Natural killer cell (primary cell): ENCODE data around the gene BCAS3. TPM values are rescaled to one million over a fixed set of nuclear protein-coding genes. Genes with fewer than 3 reads are reported as not detected.

Experiments
- ATAC-seq, 3 donors: fragments of 150-1000 bp in 2 of 3; fragments of 200-7000 bp in 1 of 3; cut with Tn5 transposase; 1 replicate in 1 of 3; 2 replicates in 2 of 3; pipeline ENCODE4 v1.10.0; 2021; ENCODE audit warnings: mild to moderate bottlenecking in 2 of 3, moderate library complexity in 2 of 3
- DNase-seq, 2 donors: peaks; one replicate each; pipeline versions ENCODE4 v3.0.0 to v3.0.0-alpha.2; 2013 to 2021; ENCODE audit warnings: mixed read lengths in 1 of 2
- H3K27ac ChIP-seq: one replicate; pipeline ENCODE4 v1.5.1; 2013; ENCODE audit warnings: mild to moderate bottlenecking, low read length
- H3K27me3 ChIP-seq: one replicate; pipeline ENCODE4 v1.6.1; 2013; ENCODE audit warnings: low read length; ENCODE audit not compliant: control insufficient read depth, insufficient read depth
- H3K36me3 ChIP-seq: one replicate; pipeline ENCODE4 v1.6.1; 2013; ENCODE audit warnings: low read length; ENCODE audit not compliant: control insufficient read depth, insufficient read depth
- H3K4me1 ChIP-seq: one replicate; pipeline ENCODE4 v1.6.1; 2013; ENCODE audit warnings: low read length; ENCODE audit not compliant: control insufficient read depth, insufficient read depth
- H3K4me3 ChIP-seq: one replicate; pipeline ENCODE4 v1.5.1; 2013; ENCODE audit warnings: low read length
- H3K9me3 ChIP-seq: one replicate; pipeline ENCODE4 v1.6.1; 2013; ENCODE audit warnings: low read length; ENCODE audit not compliant: control insufficient read depth, insufficient read depth
- H3K27ac Mint-ChIP-seq, 2 donors: one replicate each; pipeline ENCODE4 v1.8.0; 2022; ENCODE audit warnings: mild to moderate bottlenecking in 2 of 2, mixed read lengths in 2 of 2, moderate library complexity in 1 of 2
- H3K27me3 Mint-ChIP-seq, 2 donors: one replicate each; pipeline ENCODE4 v1.8.0; 2022; ENCODE audit warnings: low read depth in 2 of 2, mixed read lengths in 2 of 2
- H3K36me3 Mint-ChIP-seq: one replicate; pipeline ENCODE4 v1.8.0; 2022; ENCODE audit warnings: mixed read lengths
- H3K4me1 Mint-ChIP-seq, 2 donors: one replicate each; pipeline ENCODE4 v1.8.0; 2022; ENCODE audit warnings: mixed read lengths in 2 of 2
- H3K4me3 Mint-ChIP-seq: one replicate; pipeline ENCODE4 v1.8.0; 2022; ENCODE audit warnings: mild to moderate bottlenecking, moderate library complexity, mixed read lengths
- H3K9me3 Mint-ChIP-seq, 2 donors: one replicate each; pipeline ENCODE4 v1.8.0; 2022; ENCODE audit warnings: mixed read lengths in 2 of 2
- WGBS: methylation state at CpG from one replicate; pipeline ENCODE4 v1.1.7; 2013; ENCODE audit warnings: missing lambda C conversion rate; ENCODE audit not compliant: insufficient coverage; 5-methylcytosine and 5-hydroxymethylcytosine counted together
- intact Hi-C: fragments of 100-400 bp; cut with micrococcal nuclease; formaldehyde crosslinking; loops from one replicate; pipeline ENCODE4 v1.14.2; 2022
- total RNA-seq, 4 donors: library from RNA; stranded (reverse); fragments of 120-200 nt in 1 of 4; gene quantifications; one replicate each; pipeline versions ENCODE4 v1.2.3 to v1.2.4, GENCODE V29; 2013 to 2022
- TF ChIP-seq, protein P1 (sequence below): fragments of 200-600 bp; IDR thresholded peaks from one replicate; pipeline ENCODE4 v1.8.0; 2022; ENCODE audit warnings: antibody characterized with exemption

BCAS3 gene
- total RNA-seq, 3 donors from 2014 or later (not counting 1 experiment from before 2014, with no cell fraction given), result 60.5 to 87.8 (median 72.0) TPM

DNA sequence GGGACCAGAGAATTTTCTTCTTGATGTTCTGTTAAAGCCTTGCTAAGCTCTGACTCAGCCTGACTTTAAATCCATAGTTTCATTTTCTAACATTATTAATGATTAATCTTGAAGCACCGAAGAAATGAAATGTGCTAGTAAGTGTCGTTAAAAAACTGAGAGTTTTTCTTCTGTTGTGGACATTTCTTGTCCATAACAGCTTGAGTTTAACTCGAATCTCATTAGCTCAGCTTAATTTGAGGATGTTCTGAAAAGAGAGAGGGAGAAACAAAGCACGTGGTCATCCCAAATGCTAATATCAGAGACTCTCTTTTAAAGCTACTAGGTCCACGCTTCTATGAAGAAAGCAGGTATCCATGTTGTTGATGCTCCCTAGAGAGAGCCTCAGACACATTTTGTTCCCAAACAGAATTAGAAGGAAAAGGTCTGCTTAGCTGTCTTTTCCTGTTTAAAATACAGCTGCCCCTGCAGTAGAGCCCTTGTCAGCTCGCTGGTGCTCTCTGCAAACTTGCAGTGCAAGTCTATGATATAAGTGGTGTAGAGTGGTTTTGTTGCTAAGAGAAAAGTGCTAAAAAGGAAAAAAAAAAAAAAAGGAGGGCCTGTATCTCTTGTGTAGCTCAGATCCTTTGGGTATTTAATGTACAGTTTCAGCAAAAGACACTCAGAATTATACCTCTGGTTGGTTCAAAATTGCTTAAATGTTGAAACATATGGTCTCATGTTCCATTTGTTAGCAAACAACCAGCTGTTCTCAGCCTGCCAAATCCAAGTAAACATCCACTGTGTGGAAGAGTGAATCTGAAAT, 530.9 kb downstream of the BCAS3 start:
- Histone ChIP-seq H3K27ac (no peak overlapping the region), H3K4me3 (no peak overlapping the region), H3K27me3 (no peaks in the 10 kb centered on the region), H3K9me3 (no peaks in the 10 kb centered on the region), H3K36me3 (no peaks in the 10 kb centered on the region), H3K4me1 (no peaks in the 10 kb centered on the region)
- peaks cover 0 to 7% of the 10 kb centered on the region in 2 donors for H3K4me1 Mint-ChIP-seq
- intact Hi-C loops, result no loop called here
- DNase-seq, result no peak
- H3K27ac Mint-ChIP-seq, result no peak overlapping the region
- no peaks in the 10 kb centered on the region for H3K9me3 Mint-ChIP-seq
- ATAC-seq, result no peak
- no peaks in the 10 kb centered on the region for H3K36me3 Mint-ChIP-seq
- H3K27me3 Mint-ChIP-seq, result no peaks in the 10 kb centered on the region
- H3K4me3 Mint-ChIP-seq, result no peak overlapping the region
- TF ChIP-seq, protein P1, sequence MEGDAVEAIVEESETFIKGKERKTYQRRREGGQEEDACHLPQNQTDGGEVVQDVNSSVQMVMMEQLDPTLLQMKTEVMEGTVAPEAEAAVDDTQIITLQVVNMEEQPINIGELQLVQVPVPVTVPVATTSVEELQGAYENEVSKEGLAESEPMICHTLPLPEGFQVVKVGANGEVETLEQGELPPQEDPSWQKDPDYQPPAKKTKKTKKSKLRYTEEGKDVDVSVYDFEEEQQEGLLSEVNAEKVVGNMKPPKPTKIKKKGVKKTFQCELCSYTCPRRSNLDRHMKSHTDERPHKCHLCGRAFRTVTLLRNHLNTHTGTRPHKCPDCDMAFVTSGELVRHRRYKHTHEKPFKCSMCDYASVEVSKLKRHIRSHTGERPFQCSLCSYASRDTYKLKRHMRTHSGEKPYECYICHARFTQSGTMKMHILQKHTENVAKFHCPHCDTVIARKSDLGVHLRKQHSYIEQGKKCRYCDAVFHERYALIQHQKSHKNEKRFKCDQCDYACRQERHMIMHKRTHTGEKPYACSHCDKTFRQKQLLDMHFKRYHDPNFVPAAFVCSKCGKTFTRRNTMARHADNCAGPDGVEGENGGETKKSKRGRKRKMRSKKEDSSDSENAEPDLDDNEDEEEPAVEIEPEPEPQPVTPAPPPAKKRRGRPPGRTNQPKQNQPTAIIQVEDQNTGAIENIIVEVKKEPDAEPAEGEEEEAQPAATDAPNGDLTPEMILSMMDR, result no peak
- WGBS, result 82% methylated on average over 5 of the region's 6 CpGs

DNA sequence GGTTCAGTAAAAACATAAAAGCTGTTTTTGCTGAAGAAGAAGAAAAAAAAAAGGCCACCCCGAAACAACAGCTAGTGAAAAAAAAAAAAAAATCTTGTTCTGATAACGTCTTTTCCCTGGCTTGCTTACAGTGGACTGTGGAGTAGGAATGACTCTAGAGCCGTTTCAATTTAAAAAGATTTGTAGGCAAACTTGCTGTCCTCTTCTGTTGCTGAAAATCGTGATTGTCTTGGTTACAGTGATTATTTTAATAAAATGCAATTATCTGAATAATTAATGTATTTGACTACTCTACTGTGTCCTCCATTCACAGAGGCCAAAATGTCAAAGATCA, 531.4 kb downstream of the BCAS3 start:
- no peak overlapping the region for H3K4me3 Mint-ChIP-seq
- H3K9me3 Mint-ChIP-seq, result no peaks in the 10 kb centered on the region
- intact Hi-C loops, result no loop called here
- TF ChIP-seq, protein P1, result no peak
- Histone ChIP-seq H3K27ac (no peak overlapping the region), H3K9me3 (no peaks in the 10 kb centered on the region), H3K4me3 (no peak overlapping the region), H3K4me1 (no peaks in the 10 kb centered on the region), H3K36me3 (no peaks in the 10 kb centered on the region), H3K27me3 (no peaks in the 10 kb centered on the region)
- ATAC-seq, result no peak
- H3K27ac Mint-ChIP-seq, result no peak overlapping the region
- WGBS, result 87% methylated on average over 3 of the region's 4 CpGs
- no peak for DNase-seq
- H3K36me3 Mint-ChIP-seq, result no peaks in the 10 kb centered on the region
- no peaks in the 10 kb centered on the region for H3K27me3 Mint-ChIP-seq
- peaks cover 0 to 7% of the 10 kb centered on the region in 2 donors for H3K4me1 Mint-ChIP-seq

DNA sequence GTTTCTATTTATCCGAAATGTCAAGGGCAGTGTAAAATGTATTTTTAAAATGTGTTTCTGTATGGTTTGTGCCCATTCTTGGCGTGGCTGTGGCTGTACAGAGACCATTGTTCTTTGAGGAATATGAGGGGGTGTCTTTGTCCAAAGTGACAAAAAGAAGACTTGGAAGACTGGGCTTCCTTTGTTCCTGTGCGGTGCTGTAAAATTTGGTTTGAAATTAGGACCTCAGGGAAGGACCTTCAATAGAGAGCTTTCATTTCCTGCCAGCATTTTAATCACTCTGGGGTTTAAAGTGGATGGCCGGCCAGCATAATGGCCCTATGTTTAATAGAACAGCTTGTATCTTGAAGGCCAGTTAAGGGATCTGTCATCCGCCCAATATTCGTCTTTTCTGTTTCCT, 531.9 kb downstream of the BCAS3 start:
- DNase-seq, result no peak
- 80% methylated on average over 6 of the region's 6 CpGs for WGBS

More for the DNA sequence above, 531.9 kb downstream of the BCAS3 start:
- Histone ChIP-seq H3K27ac (no peak overlapping the region), H3K4me1 (no peaks in the 10 kb centered on the region), H3K36me3 (no peaks in the 10 kb centered on the region), H3K9me3 (no peaks in the 10 kb centered on the region), H3K4me3 (no peak overlapping the region), H3K27me3 (no peaks in the 10 kb centered on the region)
- TF ChIP-seq, protein P1, result no peak
- Mint-ChIP-seq H3K9me3 (no peaks in the 10 kb centered on the region), H3K27ac (no peak overlapping the region), H3K4me3 (no peak overlapping the region), H3K36me3 (no peaks in the 10 kb centered on the region), H3K27me3 (no peaks in the 10 kb centered on the region), H3K4me1 (peaks cover 0 to 7% of the 10 kb centered on the region in 2 donors)
- intact Hi-C loops, result no loop called here
- ATAC-seq, result no peak
